ENCODE results near the gene PDIA5.

PDIA5 gene

DNA sequence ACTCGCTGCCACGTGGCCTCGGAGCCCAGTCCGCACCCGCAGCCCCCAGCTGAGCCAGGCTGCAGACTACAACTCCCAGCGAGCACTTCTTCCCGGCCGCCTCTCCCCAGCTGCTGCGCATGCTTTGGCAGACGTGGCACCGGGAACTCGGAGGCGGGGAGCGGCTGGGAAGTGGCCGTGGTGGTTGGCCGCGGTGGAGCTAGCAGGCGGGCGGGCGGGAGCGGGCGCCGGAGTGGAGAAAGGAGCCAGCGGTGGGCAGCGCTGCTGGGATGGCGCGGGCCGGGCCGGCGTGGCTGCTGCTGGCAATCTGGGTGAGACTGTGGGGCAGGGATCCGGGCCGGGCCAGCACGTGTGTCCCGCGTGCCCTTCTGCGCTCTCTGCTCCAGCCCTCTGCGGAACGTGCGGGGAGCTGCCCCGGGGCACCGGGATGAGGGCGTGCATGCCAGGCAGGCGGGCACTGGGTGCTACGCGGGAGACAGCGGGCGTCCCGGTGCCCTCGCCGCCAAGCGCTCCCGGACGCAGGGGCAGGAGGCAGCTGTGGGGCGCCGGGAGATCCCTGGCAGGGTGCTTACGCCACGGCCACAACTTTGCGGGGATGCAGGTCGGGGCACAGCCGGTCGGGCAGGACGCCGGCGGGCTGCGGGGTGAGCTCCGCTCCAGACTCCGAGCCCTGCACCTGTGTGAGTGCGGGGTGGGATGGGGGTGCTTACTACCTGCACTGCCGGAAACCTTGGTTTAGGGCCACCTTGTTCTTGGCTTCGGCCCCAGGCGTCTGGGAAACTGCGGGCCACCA, at the start of gene PDIA5:
Gene PDIA5, plus strand, starts transcription at position 130 of the 793 bp plus-strand sequence. Its CDS starts 140 bp downstream, at position 270.
- Histone ChIP-seq H3K27ac (peak within 1 kb of the TSS; percentile 69), H3K4me3 (ENCODE audit: low read depth, low read length) (peak within 1 kb of the TSS; percentile 96), H3K36me3 (replicated peaks) (no peaks in the 10 kb centered on the region), H3K27me3 (replicated peaks) (no peaks in the 10 kb centered on the region)
- TF ChIP-seq, protein P1, sequence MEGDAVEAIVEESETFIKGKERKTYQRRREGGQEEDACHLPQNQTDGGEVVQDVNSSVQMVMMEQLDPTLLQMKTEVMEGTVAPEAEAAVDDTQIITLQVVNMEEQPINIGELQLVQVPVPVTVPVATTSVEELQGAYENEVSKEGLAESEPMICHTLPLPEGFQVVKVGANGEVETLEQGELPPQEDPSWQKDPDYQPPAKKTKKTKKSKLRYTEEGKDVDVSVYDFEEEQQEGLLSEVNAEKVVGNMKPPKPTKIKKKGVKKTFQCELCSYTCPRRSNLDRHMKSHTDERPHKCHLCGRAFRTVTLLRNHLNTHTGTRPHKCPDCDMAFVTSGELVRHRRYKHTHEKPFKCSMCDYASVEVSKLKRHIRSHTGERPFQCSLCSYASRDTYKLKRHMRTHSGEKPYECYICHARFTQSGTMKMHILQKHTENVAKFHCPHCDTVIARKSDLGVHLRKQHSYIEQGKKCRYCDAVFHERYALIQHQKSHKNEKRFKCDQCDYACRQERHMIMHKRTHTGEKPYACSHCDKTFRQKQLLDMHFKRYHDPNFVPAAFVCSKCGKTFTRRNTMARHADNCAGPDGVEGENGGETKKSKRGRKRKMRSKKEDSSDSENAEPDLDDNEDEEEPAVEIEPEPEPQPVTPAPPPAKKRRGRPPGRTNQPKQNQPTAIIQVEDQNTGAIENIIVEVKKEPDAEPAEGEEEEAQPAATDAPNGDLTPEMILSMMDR (IDR thresholded peaks at IDR 0.05; ENCODE audit: low read depth, low read length, missing control alignments), result no peak
- DNase-seq, result peak; percentile 89
- in situ Hi-C loops (cut with HindIII; ENCODE audit: low pct_ligation_motif_present, low sequenced_read_pairs), result no loop called here

DNA sequence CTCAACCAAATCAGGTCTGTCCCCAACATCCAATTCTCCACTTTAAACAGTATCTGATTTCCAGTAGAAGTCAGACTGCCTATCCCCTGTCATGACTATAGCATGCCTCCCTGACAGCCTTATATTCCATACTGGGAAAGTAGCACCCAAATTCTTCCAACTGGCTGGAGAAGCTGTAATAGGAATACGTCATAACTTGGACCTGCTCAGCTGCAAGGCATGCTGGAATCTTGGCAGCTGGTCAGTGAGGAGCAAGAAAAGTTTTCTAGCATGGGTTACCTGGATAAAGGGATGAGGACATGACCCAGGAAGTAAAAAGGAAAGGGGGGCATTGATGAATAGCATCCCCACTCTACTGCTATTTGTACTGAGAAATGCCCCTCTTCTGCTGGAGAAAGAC, 48.1 kb upstream of the PDIA5 start:
- H3K27me3 ChIP-seq (replicated peaks), result peaks cover 55% of the 10 kb centered on the region
- H3K4me3 ChIP-seq (ENCODE audit: low read depth, low read length), result no peak overlapping the region
- TF ChIP-seq, protein P1 (IDR thresholded peaks at IDR 0.05; ENCODE audit: low read depth, low read length, missing control alignments), result no peak

DNA sequence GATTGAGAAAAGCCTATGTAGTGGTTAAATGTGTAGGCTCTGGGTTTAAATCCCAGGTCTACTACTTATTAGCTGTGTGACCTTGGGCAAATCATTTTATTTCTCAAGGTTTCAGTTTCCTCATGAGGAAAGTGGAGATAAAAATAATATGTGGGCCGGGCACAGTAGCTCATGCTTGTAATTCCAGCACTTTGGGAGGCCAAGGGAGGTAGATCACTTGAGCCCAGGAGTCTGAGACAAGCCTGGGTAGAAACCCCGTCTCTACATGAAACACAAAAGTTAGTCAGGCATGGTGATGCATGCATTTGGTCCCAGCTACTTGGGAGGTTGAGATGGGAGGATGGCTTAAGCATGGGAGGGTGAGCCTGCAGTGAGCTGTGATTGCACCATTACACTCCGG, 47.7 kb upstream of the PDIA5 start:
- Histone ChIP-seq H3K36me3 (replicated peaks) (no peaks in the 10 kb centered on the region), H3K27me3 (replicated peaks) (peaks cover 52% of the 10 kb centered on the region), H3K27ac (no peak overlapping the region), H3K4me3 (ENCODE audit: low read depth, low read length) (no peak overlapping the region)
- in situ Hi-C loops (cut with HindIII; ENCODE audit: low pct_ligation_motif_present, low sequenced_read_pairs), result no loop called here
- TF ChIP-seq, protein P1 (IDR thresholded peaks at IDR 0.05; ENCODE audit: low read depth, low read length, missing control alignments), result no peak
- DNase-seq, result no peak

More for the DNA sequence above, 48.1 kb upstream of the PDIA5 start:
- no peaks in the 10 kb centered on the region for H3K36me3 ChIP-seq (replicated peaks)
- H3K27ac ChIP-seq, result no peak overlapping the region
- in situ Hi-C loops (cut with HindIII; ENCODE audit: low pct_ligation_motif_present, low sequenced_read_pairs), result no loop called here
- DNase-seq, result no peak

DNA sequence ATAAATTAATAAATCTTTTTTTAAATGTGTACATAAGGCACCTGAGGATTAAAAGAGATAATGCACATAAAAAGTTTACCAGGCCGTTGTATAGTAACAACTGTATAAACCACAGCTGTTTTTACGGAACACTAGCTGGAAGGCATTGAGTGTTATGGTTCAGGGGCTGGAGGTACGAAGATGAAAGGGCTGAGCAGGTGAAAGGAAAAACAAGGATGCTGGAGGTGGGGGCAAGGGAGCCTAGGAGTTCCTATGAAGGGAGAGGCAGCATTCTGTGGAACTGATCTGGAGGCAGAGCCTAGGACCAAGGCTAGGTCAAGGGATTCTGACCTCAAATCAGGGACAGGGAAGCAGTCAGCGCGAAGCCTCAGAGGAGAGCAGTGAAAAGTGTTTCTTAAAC, 47.2 kb upstream of the PDIA5 start:
- H3K27ac ChIP-seq, result no peak overlapping the region
- DNase-seq, result no peak
- TF ChIP-seq, protein P1 (IDR thresholded peaks at IDR 0.05; ENCODE audit: low read depth, low read length, missing control alignments), result no peak
- in situ Hi-C loops (cut with HindIII; ENCODE audit: low pct_ligation_motif_present, low sequenced_read_pairs), result no loop called here
- peaks cover 55% of the 10 kb centered on the region for H3K27me3 ChIP-seq (replicated peaks)
- H3K36me3 ChIP-seq (replicated peaks), result no peaks in the 10 kb centered on the region
- no peak overlapping the region for H3K4me3 ChIP-seq (ENCODE audit: low read depth, low read length)

DNA sequence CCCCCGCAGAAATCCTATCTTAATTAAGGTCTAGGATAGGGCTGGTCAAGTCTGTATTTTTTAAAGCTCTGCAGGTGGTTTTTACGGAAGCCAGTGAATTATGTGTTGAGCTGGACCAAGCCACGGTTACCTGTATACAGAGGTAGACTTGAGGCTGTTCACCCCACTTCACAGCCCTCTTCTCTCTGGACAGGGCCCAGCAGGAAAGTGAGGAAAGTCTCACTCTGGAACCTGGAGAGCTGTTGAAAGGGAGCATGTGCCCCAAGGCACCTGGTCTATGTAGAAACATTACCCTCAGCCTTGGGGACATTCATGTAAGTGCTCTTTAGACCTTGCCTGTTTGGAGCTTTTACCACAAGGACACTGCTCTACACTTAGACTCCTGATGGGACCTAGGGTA, 46.1 kb upstream of the PDIA5 start:
- peaks cover 56% of the 10 kb centered on the region for H3K27me3 ChIP-seq (replicated peaks)
- in situ Hi-C loops (cut with HindIII; ENCODE audit: low pct_ligation_motif_present, low sequenced_read_pairs), result no loop called here
- TF ChIP-seq, protein P1 (IDR thresholded peaks at IDR 0.05; ENCODE audit: low read depth, low read length, missing control alignments), result no peak

More for the DNA sequence above, 46.1 kb upstream of the PDIA5 start:
- H3K27ac ChIP-seq, result no peak overlapping the region
- no peak for DNase-seq
- H3K4me3 ChIP-seq (ENCODE audit: low read depth, low read length), result no peak overlapping the region
- H3K36me3 ChIP-seq (replicated peaks), result no peaks in the 10 kb centered on the region

Measured in brain microvascular endothelial cell (primary cell).